ENCODE results near the gene EXT2. TPM values are rescaled to one million over a fixed set of nuclear protein-coding genes. Genes with fewer than 3 reads are reported as not detected.

EXT2 gene
- total RNA-seq, 4 donors from 2014 or later = 19.0 to 53.2 (median 44.5) TPM

GRCh38 chr11:44221992-44222391, 126.5 kb downstream of the EXT2 start:
- WGBS, 2 donors = 67 to 80% methylated on average over 2 of the region's 2 CpGs
- H3K9me3 ChIP-seq = no peaks in the 10 kb centered on the region
- H3K27ac ChIP-seq = no peak overlapping the region
- H3K4me1 ChIP-seq = no peaks in the 10 kb centered on the region
- no peak for DNase-seq
- H3K36me3 ChIP-seq = peaks cover 0 to 6% (median 0%) of the 10 kb centered on the region in 3 donors
- H3K27me3 ChIP-seq = no peaks in the 10 kb centered on the region
- no peak overlapping the region for H3K4me3 ChIP-seq
- intact Hi-C loops (cut with DNase I) = no loop called here
- no peak for TF ChIP-seq CTCF (IDR thresholded peaks at IDR 0.05)
- no peak for TF ChIP-seq POLR2A (IDR thresholded peaks at IDR 0.05)

- Histone ChIP-seq H3K27ac (no peak overlapping the region), H3K27me3 (no peaks in the 10 kb centered on the region), H3K4me3 (no peak overlapping the region), H3K4me1 (no peaks in the 10 kb centered on the region), H3K9me3 (no peaks in the 10 kb centered on the region), H3K36me3 (no peaks in the 10 kb centered on the region)
- no peak for DNase-seq
- intact Hi-C loops (cut with DNase I) = no loop called here
- TF ChIP-seq CTCF (IDR thresholded peaks at IDR 0.05) = no peak
- TF ChIP-seq POLR2A (IDR thresholded peaks at IDR 0.05) = no peak
Observed at GRCh38 chr11:44223238-44223637, 127.8 kb downstream of the EXT2 start.

GRCh38 chr11:44224867-44225501, 129.5 kb downstream of the EXT2 start:
- Histone ChIP-seq H3K36me3 (no peaks in the 10 kb centered on the region), H3K27ac (no peak overlapping the region), H3K27me3 (no peaks in the 10 kb centered on the region), H3K4me3 (no peak overlapping the region), H3K9me3 (no peaks in the 10 kb centered on the region), H3K4me1 (peaks cover 0 to 5% (median 0%) of the 10 kb centered on the region in 3 donors)
- 89% methylated on average over 3 of the region's 3 CpGs for WGBS, 2 donors
- DNase-seq = no peak
- TF ChIP-seq CTCF (IDR thresholded peaks at IDR 0.05) (no peak), POLR2A (IDR thresholded peaks at IDR 0.05) (no peak)
- intact Hi-C loops (cut with DNase I) = no loop called here

GRCh38 chr11:44226490-44226889, 131.0 kb downstream of the EXT2 start:
- Histone ChIP-seq H3K36me3 (no peaks in the 10 kb centered on the region), H3K27me3 (no peaks in the 10 kb centered on the region), H3K27ac (no peak overlapping the region), H3K4me1 (peaks cover 0 to 5% (median 0%) of the 10 kb centered on the region in 3 donors), H3K4me3 (no peak overlapping the region), H3K9me3 (no peaks in the 10 kb centered on the region)
- intact Hi-C loops (cut with DNase I) = no loop called here
- DNase-seq = no peak
- TF ChIP-seq POLR2A (IDR thresholded peaks at IDR 0.05) (no peak), CTCF (IDR thresholded peaks at IDR 0.05) (no peak)
- WGBS, 2 donors = 70 to 76% methylated on average over 2 of the region's 2 CpGs

GRCh38 chr11:44226945-44227344, 131.5 kb downstream of the EXT2 start:
- Histone ChIP-seq H3K4me3 (no peak overlapping the region), H3K36me3 (peaks cover 0 to 1% (median 0%) of the 10 kb centered on the region in 3 donors), H3K9me3 (no peaks in the 10 kb centered on the region), H3K27ac (no peak overlapping the region), H3K27me3 (no peaks in the 10 kb centered on the region), H3K4me1 (peaks cover 0 to 5% (median 0%) of the 10 kb centered on the region in 3 donors)
- TF ChIP-seq CTCF (IDR thresholded peaks at IDR 0.05) (no peak), POLR2A (IDR thresholded peaks at IDR 0.05) (no peak)
- intact Hi-C loops (cut with DNase I) = no loop called here
- no peak for DNase-seq
- WGBS, 2 donors = 72 to 75% methylated on average over 3 of the region's 4 CpGs
